ENCODE data around the gene CCPG1. TPM values are rescaled to one million over a fixed set of nuclear protein-coding genes. Genes with fewer than 3 reads are reported as not detected.
A peak's percentile ranks its signal among the peaks of the same experiment; 100 is the strongest.

Gene CCPG1
- total and polyA plus RNA-seq, 5 donors = 33.6 to 105 (median 75.7) TPM

DNA sequence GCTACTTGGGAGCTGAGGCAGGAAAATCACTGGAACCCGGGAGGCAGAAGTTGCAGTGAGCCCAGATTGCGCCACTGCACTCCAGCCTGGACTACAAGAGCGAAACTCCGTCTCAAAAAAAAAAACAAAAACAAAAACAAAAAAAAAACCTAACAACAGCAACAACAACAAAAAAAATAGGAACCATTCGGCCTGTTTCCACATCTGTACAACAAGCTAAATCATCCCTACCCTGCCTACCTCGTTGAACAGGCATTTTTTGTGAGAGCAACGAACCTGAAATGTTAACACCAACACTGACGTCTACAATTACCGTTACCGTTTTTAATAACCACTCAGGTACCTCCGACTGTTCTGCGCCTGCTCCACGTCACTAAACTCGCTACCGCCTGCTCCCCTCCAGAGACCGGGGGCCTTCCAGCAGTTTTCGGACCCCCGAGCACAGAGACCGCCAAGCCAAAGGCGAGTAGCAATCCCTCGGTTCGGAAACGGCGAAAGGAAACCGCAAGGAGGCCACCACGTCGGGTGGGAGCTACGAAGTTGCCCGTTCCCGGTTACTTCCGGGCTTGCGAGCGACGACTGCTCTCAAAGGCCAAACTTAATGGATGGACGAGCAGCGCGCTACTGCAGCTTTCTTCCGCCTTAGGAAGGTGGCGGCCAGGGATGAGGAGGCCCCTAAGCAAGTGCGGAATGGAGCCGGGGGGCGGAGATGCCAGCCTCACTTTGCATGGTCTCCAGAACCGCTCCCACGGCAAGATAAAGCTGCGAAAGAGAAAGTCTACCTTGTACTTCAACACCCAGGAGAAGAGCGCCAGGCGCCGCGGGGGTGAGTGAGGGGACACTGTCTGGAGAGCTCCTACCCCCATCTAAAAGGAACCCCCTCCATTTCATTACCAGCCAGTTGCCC lies 89.3 kb downstream of the CCPG1 start, which contains the start of the genes PIGB and PIGBOS1:
TSS of gene PIGB (plus strand) at position 635 of the 907 bp plus-strand sequence. CDS start at position 664, 29 bp downstream.
TSS of gene PIGBOS1 (minus strand) at position 536 of the 907 bp plus-strand sequence. CDS start 1,331 bp downstream, outside the sequence.
- WGBS = 2% methylated on average over 49 of the region's 49 CpGs

More for the DNA sequence above, 89.3 kb downstream of the CCPG1 start, which contains the start of the genes PIGB and PIGBOS1:
- H3K27ac ChIP-seq (ENCODE audit: low read length) = peak within 1 kb of the TSS; percentile 90
- H3K4me1 ChIP-seq (ENCODE audit: control insufficient read depth, insufficient read depth, low read length) = peaks cover 1% of the 10 kb centered on the region
- ATAC-seq (peak; percentile 98 to 99), DNase-seq (peak; percentile 88 to 93 (median 92))
- no peaks in the 10 kb centered on the region for H3K27me3 ChIP-seq (ENCODE audit: control insufficient read depth, insufficient read depth)
- peak within 1 kb of the TSS; percentile 84 for H3K4me3 ChIP-seq (ENCODE audit: low read length)
- intact Hi-C loops (cut with DNase I) = no loop called here
- H3K9me3 ChIP-seq (ENCODE audit: control insufficient read depth, low read length) = no peaks in the 10 kb centered on the region

Small RNAs within 50 kb of the gene (microRNA-seq; reads per million reads assigned to microRNA genes)
- 206 to 435 reads per million in 2 donors for gene MIR628

Other genes starting within 250 kb of the CCPG1 start
- 10 to 100 TPM; 54.0 to 59.2 (median 56.3) TPM for gene RSL24D1, start 211.4 kb downstream of the CCPG1 start, total RNA-seq
- 54.3 TPM for gene RSL24D1, start 211.4 kb downstream of the CCPG1 start, polyA plus RNA-seq
- gene RAB27A, start 118.5 kb downstream of the CCPG1 start, total RNA-seq = 10 to 100 TPM in 2 of 4 donors, 1 to 10 TPM in 2; 7.6 to 18.0 (median 9.7) TPM
- 3.0 TPM for gene RAB27A, start 118.5 kb downstream of the CCPG1 start, polyA plus RNA-seq
- 10 to 100 TPM in 1 of 4 donors, 1 to 10 TPM in 3; 8.0 to 10.2 (median 9.0) TPM for gene PIGBOS1, start 89.2 kb downstream of the CCPG1 start, total RNA-seq
- 21.5 TPM for gene PIGBOS1, start 89.2 kb downstream of the CCPG1 start, polyA plus RNA-seq
- gene PIGB, start 89.1 kb downstream of the CCPG1 start, total RNA-seq = 1 to 10 TPM; 3.2 to 6.7 (median 5.4) TPM
- gene PIGB, start 89.1 kb downstream of the CCPG1 start, polyA plus RNA-seq = 5.3 TPM
- 1 to 10 TPM; 2.7 to 6.4 (median 4.6) TPM for gene PIERCE2, start 136 bp upstream of the CCPG1 start, total RNA-seq
- gene PIERCE2, start 136 bp upstream of the CCPG1 start, polyA plus RNA-seq = 10.3 TPM
- under 1 TPM in 3 of 4 donors, not detected in 1; 0.29 to 0.62 (median 0.50) TPM for gene DNAAF4, start 99.9 kb upstream of the CCPG1 start, total RNA-seq
- 0.97 TPM for gene DNAAF4, start 99.9 kb upstream of the CCPG1 start, polyA plus RNA-seq
- gene PYGO1, start 180.0 kb upstream of the CCPG1 start, total RNA-seq = 1 to 10 TPM; 7.2 to 8.2 (median 7.6) TPM
- gene PYGO1, start 180.0 kb upstream of the CCPG1 start, polyA plus RNA-seq = 1.7 TPM